NOMO-1 treated with DMSO at 0.1 percent for 48 hours (cell line): ENCODE data around the gene MAP1S.
A peak's percentile ranks its signal among the peaks of the same experiment; 100 is the strongest.

Experiments used
- DNase-seq: peaks from one replicate; lab custom pipeline; 2025; ENCODE audit not compliant: unreplicated experiment; lab: John Stamatoyannopoulos, UW

The MAP1S gene

DNA sequence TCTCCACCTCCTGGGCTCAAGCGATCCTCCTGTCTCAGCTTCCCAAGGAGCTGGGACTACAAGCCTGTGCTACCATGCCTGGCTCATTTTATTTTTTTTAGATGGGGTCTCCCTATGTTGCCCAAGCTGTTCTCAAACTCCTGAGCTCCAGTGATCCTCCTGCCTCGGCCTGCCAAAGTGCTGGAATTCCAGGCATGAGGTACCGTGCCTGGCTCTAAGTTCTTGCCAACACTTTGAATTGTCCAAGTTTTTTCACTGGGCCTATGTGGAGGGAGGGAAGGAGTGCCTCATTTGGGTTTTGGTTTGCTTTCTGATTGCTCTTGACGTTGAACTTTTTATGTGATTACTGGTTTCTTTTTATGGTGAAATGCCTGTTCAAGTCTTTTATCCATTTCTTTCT lies 26.7 kb upstream of the MAP1S start:
- no peak for DNase-seq

DNA sequence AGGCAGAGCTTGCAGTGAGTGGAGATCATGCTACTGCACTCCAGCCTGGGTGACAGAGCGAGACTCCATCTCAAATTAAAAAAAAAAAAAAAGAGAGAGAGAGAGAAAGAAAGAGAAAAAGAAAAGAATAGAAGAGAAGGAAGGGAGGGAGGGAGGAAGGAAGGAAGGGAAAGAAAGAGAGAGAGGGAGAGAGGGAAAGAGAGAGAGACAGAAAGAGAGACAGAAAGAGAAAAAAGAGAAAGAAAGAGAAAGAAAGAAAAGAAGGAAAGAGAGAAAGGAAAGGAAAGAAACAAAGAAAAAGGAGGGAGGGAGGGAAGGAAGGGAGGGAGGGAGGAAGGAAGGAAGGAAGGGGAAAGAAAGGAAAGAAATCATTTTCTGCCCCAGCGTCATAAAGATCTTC lies 24.1 kb upstream of the MAP1S start:
- no peak for DNase-seq

DNA sequence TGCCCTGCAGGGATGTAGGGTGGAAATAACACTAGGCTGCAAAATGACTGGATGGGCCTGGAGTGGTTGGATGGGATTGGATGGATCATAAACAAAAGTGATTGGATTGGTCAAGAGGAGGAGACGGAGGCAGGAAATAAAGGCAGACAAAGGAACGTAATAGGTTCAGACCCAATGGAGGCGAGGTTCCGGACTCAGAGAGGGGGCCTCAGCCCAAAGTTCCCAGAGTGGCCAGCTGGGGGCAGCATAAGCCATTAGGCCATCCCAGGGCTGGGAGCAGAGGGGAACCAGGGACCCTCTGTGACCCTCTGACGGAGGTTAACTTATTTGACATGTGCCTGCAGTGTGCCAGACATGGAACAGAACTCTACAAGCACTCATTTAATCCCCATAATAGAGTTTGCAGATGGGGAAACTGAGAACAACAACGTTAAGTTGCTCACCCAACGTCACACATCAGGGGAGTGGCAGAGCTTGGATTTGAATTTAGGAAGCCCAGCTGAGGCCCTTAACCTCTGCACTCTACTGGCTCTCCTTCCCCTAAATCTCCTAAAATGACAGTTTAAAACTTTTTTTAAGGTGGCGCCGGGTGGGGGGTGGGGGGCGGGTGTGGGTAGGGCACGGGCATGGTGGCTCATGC lies 15.3 kb upstream of the MAP1S start:
- DNase-seq = peak; percentile 29

DNA sequence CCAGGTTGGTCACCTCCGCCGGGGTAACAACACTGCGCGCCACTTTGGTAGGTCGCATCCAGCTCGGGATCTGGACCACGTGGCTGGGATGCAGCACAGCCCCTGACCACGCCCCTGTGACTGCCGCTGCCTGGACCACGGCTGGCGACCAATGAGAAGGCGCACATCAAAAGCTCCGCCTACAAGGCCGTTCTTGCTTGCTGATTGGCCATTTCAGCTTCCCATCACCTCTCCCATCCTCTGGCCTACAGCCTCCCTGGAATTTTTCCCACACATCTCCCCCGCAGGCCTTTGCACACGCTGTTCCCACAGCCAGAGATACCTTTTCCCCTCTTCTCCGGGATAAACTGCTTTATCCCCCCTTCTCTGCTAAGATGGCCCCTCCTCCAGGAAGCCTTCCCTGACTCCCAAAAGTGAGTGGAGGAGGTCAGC lies 12.5 kb upstream of the MAP1S start:
- DNase-seq = no peak

DNA sequence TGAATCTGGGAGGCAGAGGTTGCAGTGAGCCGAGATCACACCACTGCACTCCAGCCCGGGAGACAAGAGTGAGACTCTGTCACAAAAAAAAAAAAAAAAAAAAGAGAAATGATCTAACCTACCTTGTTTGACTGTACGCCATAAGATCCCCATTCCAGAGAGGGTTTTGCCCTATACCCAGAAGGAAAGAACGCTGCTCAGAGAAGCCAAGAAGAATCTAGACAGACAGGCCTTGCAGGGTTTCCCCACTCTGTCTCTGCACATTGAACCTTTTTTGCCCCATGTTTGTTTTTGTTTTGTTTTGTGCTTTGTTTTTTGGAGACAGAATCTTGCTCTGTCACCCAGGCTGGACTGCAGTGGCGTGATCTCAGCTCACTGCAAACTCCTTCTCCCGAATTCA lies 7.4 kb upstream of the MAP1S start:
- DNase-seq = no peak

DNA sequence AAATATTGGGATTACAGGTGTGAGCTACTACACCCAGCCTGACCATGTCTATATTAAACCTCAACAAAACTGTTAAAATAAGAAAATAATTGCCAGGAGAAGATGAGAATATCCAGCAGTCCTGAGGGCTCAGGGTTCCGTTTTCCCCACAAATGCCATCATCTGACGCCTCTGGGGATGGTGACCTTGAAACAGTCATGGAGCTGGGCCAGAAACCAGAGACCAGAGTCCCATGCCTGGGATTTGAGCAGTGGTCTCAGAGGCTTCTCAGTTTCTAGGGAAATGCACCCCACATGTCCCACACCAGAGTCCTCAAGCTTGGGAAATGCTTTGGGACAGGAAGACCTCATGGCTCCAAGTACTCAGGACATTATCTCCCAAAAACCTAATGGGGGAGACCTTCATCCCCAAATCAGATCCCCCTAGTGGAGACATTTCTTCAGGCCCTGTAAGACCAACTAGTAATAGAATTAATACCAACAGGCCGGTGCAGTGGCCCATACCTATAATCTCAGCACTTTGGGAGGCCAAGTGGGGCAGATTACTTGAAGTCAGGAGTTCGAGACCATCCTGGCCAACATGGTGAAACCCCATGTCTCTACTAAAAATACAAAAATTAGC lies 2.9 kb upstream of the MAP1S start:
- no peak for DNase-seq

DNA sequence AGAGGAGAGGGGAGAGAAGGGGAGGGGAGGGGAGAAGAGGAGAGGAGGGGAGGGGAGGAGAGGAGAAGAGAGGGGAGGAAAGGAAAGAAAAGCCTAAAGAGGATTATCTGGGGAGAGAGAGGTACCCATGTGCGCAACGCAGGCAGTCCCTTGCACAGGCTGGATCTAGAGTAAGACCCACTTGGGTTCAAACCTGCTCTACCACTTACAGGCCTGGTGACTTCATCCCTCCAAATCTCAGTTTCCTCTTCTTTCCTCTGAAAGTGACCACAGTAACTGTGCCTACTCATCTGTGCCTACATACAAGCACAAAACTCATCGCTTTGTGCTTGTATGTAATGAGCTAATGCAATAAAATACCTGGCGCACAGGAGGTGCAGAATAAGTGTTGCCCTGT lies 732 bp upstream of the MAP1S start:
- DNase-seq = no peak

DNA sequence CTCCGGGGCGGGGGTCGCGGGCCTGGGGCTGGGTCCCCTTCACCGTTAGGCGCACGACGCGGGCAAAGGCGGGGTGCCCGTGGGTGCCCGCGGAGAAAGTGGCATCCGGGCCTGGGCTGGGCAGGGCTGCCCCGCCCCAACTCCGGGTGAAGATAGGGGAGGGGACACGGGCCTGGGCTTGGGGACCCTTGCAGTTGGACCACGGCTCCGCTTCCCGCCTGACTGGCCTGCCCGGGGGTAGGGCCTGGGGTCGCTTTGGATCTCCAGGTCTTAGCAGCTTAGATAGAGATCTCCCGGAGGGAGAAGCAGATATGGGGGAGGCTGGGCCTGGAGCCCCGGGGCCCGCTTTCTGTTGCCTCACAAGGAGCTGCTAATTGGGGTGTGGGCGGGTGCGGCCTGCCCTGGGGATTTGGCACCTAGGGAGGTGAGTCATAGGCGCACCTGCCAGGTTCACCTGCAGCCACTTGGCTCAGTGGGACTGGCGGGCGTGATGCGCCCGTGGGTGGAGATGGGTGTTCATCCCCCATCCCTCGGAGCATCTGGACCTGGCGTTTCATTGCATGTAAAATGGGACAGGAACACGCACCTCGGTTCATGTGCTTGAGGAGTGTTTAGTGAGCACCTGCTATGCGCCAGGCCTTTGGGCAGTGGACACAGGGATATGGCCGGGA lies 585 bp downstream of the MAP1S start:
- no peak for DNase-seq

DNA sequence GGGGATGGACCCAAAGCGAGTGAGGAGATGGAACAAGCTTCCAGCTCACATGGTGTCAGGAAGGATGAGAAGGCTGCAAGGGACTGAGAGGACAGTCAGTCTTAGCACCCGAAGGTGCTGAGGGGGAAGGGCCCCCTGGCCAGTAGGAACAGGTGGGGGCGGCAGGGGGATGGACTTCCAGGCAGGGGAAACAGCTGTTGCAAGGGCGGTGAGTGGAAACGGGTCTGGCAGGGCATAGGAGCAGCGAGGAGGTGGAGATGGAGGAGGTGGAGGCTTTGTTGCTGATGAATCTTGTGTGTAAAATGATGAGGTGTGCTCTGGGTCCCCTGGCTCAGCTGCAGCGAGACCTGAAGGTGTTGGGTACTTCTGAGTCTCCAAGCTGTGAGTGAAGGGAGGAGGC lies 1.2 kb downstream of the MAP1S start:
- DNase-seq = no peak

DNA sequence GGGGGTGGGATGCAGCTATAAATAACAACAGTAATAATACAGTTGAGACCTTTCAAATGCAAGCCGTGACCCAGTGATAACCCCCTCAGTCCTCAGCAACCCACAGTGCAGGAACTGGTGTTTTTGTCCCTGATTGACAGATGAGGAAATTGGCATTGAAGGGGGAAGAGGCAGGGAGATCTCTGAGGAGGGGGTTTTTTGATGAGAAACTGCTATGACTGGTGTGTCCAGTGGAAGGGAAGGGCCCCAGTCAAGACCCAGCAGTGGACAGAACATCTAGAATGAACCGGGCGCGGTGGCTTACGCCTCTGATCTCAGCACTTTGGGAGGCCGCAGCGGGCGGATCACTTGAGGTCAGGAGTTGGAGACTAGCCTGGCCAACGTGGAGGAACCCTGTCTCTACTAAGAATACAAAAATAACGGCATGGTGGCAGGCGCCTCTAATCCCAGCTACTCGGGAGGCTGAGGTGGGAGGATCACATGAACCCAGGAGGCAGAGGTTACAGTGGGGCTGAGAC lies 1.9 kb downstream of the MAP1S start:
- DNase-seq = no peak

DNA sequence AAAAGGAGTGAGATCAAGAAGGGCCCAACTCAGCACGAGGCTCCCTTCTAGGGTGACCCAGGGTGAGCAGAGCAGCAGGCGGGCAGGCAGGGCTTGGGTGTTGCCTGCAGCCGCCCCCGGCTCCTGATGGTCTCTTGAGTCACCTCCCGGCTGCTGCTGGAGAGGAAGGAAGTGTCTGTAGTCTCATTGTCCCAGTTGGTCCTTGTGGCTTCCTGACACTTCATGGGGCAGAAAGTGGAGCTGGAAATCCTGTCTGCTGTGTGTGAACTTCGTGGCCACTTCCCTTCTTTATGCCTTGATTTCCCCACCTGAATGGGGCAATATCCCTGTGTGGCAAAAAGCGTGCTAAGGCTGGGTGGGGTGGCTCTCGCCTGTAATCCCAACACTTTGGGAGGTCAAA lies 2.5 kb downstream of the MAP1S start:
- DNase-seq = peak; percentile 18

DNA sequence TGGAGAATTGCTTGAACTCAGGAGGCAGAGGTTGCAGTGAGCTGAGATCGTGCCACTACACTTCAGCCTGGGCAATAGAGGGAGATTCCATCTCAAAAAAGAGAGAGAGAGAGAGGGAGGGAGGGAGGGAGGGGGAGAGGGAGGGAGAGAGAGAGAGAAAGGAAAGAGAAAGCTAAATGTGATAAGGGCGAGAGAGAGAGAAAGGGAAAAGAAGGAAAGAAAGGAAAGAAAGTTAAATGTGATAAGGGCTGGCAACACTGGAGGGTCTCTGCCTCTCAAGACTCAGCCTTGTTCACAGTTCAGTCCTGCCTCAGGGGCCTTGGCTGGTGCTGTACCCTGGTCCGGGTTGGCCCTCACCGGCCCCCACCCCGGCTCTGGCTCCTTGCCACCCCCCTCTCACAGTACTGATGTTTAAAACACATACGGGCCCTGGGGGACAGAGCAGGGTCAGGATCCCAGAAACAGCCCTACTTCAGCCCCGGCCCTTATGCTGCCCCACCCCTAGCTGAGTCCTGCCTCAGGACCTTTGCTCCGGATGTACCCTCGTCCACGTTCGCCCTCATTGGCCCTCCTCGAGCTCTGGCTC lies 3.5 kb downstream of the MAP1S start:
- no peak for DNase-seq

DNA sequence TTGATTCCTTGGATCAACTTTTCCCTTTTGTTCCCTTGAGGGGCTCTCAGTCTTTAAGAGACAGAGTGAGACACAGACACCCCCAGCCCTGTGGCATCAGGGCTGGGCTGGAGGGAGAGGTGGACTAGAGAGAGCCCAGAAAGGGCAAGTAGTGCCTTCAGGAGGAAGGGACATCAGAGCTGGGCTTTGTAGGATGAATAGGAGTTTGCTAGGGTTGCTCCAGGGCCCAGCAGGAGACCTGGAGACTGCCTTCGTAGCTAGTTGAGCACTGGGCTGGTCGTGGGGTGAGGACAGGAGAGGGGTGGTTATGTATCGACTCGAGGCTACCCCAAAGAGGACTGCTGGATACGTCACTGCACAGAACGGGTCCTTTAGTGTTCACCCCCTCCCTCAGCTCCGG lies 5.4 kb downstream of the MAP1S start:
- DNase-seq = no peak

DNA sequence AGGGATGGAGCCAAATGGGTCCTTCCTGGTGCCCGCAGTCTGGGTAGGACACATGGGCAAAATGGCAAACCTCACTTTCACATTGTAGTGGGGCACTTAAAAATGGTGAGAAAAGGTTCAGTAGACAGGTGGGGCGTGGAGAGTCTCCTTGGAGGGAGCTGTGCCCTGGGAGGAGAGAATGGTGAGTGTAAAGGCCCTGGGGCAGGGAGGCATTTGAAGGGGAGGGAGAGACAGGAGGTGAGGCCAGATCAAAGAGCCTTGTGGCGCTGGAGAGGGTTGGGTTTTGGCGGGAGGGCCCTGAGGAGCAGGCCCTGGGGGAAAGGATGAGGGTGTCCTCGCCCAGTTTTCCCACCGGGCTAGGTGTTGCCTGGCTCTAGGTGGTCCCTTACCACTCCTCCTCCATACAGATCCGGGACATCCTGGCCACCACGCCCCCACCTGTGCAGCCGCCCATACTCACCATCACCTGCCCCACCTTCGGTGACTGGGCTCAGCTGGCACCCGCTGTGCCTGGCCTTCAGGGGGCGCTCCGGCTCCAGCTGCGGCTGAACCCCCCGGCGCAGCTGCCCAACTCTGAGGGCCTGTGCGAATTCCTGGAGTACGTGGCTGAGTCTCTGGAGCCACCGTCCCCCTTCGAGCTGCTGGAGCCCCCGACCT lies 6.3 kb downstream of the MAP1S start:
- DNase-seq = no peak

DNA sequence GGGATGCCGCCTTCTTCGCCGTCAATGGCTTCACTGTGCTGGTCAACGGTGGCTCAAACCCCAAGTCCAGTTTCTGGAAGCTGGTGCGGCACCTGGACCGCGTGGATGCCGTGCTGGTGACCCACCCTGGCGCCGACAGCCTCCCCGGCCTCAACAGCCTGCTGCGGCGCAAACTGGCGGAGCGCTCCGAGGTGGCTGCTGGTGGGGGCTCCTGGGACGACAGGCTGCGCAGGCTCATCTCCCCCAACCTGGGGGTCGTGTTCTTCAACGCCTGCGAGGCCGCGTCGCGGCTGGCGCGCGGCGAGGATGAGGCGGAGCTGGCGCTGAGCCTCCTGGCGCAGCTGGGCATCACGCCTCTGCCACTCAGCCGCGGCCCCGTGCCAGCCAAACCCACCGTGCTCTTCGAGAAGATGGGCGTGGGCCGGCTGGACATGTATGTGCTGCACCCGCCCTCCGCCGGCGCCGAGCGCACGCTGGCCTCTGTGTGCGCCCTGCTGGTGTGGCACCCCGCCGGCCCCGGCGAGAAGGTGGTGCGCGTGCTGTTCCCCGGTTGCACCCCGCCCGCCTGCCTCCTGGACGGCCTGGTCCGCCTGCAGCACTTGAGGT lies 7.0 kb downstream of the MAP1S start:
- no peak for DNase-seq

DNA sequence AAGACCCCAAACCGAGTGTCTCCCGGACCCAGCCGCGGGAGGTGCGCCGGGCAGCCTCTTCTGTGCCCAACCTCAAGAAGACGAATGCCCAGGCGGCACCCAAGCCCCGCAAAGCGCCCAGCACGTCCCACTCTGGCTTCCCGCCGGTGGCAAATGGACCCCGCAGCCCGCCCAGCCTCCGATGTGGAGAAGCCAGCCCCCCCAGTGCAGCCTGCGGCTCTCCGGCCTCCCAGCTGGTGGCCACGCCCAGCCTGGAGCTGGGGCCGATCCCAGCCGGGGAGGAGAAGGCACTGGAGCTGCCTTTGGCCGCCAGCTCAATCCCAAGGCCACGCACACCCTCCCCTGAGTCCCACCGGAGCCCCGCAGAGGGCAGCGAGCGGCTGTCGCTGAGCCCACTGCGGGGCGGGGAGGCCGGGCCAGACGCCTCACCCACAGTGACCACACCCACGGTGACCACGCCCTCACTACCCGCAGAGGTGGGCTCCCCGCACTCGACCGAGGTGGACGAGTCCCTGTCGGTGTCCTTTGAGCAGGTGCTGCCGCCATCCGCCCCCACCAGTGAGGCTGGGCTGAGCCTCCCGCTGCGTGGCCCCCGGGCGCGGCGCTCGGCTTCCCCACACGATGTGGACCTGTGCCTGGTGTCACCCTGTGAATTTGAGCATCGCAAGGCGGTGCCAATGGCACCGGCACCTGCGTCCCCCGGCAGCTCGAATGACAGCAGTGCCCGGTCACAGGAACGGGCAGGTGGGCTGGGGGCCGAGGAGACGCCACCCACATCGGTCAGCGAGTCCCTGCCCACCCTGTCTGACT lies 7.9 kb downstream of the MAP1S start:
- no peak for DNase-seq

DNA sequence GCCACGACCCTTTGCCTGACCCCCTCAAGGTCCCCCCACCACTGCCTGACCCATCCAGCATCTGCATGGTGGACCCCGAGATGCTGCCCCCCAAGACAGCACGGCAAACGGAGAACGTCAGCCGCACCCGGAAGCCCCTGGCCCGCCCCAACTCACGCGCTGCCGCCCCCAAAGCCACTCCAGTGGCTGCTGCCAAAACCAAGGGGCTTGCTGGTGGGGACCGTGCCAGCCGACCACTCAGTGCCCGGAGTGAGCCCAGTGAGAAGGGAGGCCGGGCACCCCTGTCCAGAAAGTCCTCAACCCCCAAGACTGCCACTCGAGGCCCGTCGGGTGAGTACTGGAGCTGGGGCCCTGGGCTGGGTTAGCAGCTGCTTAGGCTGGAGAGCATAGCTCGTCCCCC lies 8.6 kb downstream of the MAP1S start:
- no peak for DNase-seq

DNA sequence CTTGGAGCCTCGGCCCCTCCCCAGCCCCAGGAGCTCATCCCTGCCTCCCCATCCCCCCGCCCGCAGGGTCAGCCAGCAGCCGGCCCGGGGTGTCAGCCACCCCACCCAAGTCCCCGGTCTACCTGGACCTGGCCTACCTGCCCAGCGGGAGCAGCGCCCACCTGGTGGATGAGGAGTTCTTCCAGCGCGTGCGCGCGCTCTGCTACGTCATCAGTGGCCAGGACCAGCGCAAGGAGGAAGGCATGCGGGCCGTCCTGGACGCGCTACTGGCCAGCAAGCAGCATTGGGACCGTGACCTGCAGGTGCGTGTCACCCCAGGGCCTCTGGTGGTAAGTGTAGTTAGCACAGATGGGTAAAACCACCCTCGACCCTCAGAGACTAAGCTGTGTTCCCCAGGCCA lies 13.8 kb downstream of the MAP1S start:
- DNase-seq = no peak

DNA sequence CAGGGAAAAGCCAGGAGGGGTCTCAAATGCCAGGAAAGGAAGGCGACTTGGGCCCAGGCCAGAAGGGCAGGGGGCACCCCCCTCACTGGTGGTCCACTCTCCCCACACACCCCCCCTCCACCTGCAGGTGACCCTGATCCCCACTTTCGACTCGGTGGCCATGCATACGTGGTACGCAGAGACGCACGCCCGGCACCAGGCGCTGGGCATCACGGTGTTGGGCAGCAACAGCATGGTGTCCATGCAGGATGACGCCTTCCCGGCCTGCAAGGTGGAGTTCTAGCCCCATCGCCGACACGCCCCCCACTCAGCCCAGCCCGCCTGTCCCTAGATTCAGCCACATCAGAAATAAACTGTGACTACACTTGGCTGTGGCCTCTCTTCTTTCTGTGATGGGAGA lies 14.9 kb downstream of the MAP1S start:
- DNase-seq = no peak

DNA sequence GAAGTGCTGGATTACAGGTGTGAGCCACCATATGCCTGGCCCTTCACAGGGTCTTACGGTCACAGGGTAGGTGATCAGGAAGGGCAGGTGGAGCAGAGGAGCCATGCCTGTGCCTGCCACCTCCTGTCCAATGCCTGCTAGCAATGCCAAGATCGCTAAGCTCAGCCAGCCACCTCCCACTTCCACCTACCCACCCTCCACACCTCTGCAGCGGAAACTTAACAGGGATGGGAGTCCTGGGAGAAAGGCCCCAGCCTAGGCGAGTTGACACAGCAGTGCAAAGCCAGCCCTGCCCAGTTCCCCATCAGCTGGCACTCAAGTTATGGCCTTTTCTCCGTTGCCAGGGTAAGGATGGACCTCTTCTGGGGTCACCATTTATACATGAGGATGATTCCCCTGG lies 16.1 kb downstream of the MAP1S start:
- DNase-seq = no peak
